WI38 (cell line): ENCODE measurements around the gene ISM2.

Experiments used
- H3K4me3 ChIP-seq: 2 replicates; pipeline ENCODE4 v1.5.1; 2011; ENCODE audit warnings: low read depth, mild to moderate bottlenecking, control low read depth, low read length
- CTCF ChIP-seq: IDR thresholded peaks from 2 replicates; pipeline ENCODE4 v1.5.1; 2012; ENCODE audit warnings: low read depth, mild to moderate bottlenecking, control low read depth, low read length

The ISM2 gene

GRCh38 chr14:77523109-77523508, 24.5 kb upstream of the ISM2 start:
- H3K4me3 ChIP-seq: no peak overlapping the region
- TF ChIP-seq CTCF: no peak

- no peak for TF ChIP-seq CTCF
These were observed 21.9 kb upstream of the ISM2 start for GRCh38 chr14:77520555-77520954.

GRCh38 chr14:77516126-77516525, 17.5 kb upstream of the ISM2 start:
- TF ChIP-seq CTCF: no peak
- H3K4me3 ChIP-seq: no peak overlapping the region

More at GRCh38 chr14:77520555-77520954, 21.9 kb upstream of the ISM2 start:
- no peak overlapping the region for H3K4me3 ChIP-seq

GRCh38 chr14:77511486-77512162, 13.0 kb upstream of the ISM2 start:
- TF ChIP-seq CTCF: no peak
- H3K4me3 ChIP-seq: no peak overlapping the region

- no peak overlapping the region for H3K4me3 ChIP-seq
- no peak for TF ChIP-seq CTCF
These were observed 10.8 kb upstream of the ISM2 start for GRCh38 chr14:77509366-77509765.

- TF ChIP-seq CTCF: no peak
- H3K4me3 ChIP-seq: no peak overlapping the region
These were observed 10.3 kb upstream of the ISM2 start for GRCh38 chr14:77508876-77509275.

- no peak for TF ChIP-seq CTCF
- H3K4me3 ChIP-seq: no peak overlapping the region
These were observed 9.6 kb upstream of the ISM2 start for GRCh38 chr14:77508249-77508648.
